ENCODE data around the gene SPEF1. TPM values are rescaled to one million over a fixed set of nuclear protein-coding genes. Genes with fewer than 3 reads are reported as not detected.

SPEF1 gene
- total RNA-seq, 1 experiment from 2014 or later, result 0.24 TPM

DNA sequence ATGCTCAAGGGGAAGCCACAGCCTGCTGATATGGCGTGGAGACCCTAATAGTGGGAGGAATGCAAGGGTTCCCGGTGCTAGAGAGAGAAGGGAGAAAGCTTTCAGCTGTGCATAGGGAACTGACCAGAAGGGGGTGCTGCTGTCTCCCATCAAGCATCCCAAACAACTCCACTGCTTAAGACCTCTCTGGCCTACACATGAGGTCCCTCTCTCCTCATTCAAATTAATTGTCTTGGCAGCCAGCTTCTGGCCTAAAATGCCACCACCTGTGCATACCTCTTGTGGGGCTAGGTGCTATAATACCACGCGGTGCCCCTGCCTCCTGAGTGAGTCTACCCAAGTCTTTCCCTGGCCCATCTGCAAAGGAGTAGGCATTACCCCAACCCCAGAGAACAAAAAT, 28.1 kb downstream of the SPEF1 start:
- Histone ChIP-seq H3T11ph (ENCODE audit: low read length) (no peak overlapping the region), H3K79me1 (ENCODE audit: insufficient read depth, low read depth, low read length, poor library complexity, severe bottlenecking) (no peaks in the 10 kb centered on the region), H3K23ac (ENCODE audit: insufficient read length, low read depth, low read length) (no peak overlapping the region), H2BK15ac (ENCODE audit: low read depth, low read length) (no peak overlapping the region), H3K9me3 (ENCODE audit: control insufficient read depth, low read depth, low read length) (no peaks in the 10 kb centered on the region), H4K5ac (ENCODE audit: insufficient read length, low read depth, low read length) (no peak overlapping the region), H3K9ac (ENCODE audit: extremely low read depth, insufficient read length, low read length) (no peak overlapping the region), H2AFZ (ENCODE audit: low read length) (no peak overlapping the region), H3K18ac (ENCODE audit: insufficient read length, low read depth, low read length) (no peak overlapping the region), H3K4me1 (ENCODE audit: insufficient read depth, low read length) (peaks cover 2% of the 10 kb centered on the region; the same call in 1 of the 2 replicates), H2BK20ac (ENCODE audit: low read depth, low read length, poor library complexity, severe bottlenecking) (no peak overlapping the region), H3K27me3 (ENCODE audit: insufficient read depth, low read length) (peaks cover 13% of the 10 kb centered on the region), H2BK12ac (ENCODE audit: insufficient read length, low read depth, low read length) (no peak overlapping the region), H4K91ac (ENCODE audit: insufficient read length, low read depth, low read length) (no peak overlapping the region), H3K4me2 (ENCODE audit: insufficient read depth, insufficient read length, low read length) (no peak overlapping the region), H2BK120ac (ENCODE audit: low read depth, low read length, poor library complexity, severe bottlenecking) (no peak overlapping the region), H4K20me1 (ENCODE audit: control insufficient read depth, insufficient read depth, insufficient read length) (no peaks in the 10 kb centered on the region), H3K4ac (ENCODE audit: low read depth, low read length) (no peak overlapping the region), H3K56ac (ENCODE audit: insufficient read length, low read depth, low read length) (no peak overlapping the region), H4K8ac (replicated peaks; ENCODE audit: insufficient read length, low read depth, low read length) (no peak overlapping the region), H3K27ac (ENCODE audit: insufficient read length, low read depth, low read length) (no peak overlapping the region), H3K14ac (ENCODE audit: insufficient read depth, low read length) (no peak overlapping the region), H3K79me2 (ENCODE audit: insufficient read depth, low read length) (no peaks in the 10 kb centered on the region), H3K23me2 (ENCODE audit: insufficient read length, low read depth, low read length, poor library complexity, severe bottlenecking) (peaks cover 19% of the 10 kb centered on the region), H2BK5ac (ENCODE audit: insufficient read length, low read length) (no peak overlapping the region), H2AK5ac (ENCODE audit: insufficient read length, low read length) (no peak overlapping the region)
- Mint-ChIP-seq H3K27me3 (ENCODE audit: low read depth) (peaks cover 35% of the 10 kb centered on the region), H3K9me3 (no peaks in the 10 kb centered on the region), H3K27ac (no peak overlapping the region), H3K36me3 (ENCODE audit: insufficient read depth in 1 of 3, low read depth in 3 of 3) (peaks cover 13 to 29% (median 24%) of the 10 kb centered on the region in 3 experiments; a peak in 6 of 7 replicates), H3K4me1 (peaks cover 7 to 14% of the 10 kb centered on the region in 2 experiments; a peak in 3 of 4 replicates), H3K4me3 (no peak overlapping the region)
- TF ChIP-seq, protein P1, sequence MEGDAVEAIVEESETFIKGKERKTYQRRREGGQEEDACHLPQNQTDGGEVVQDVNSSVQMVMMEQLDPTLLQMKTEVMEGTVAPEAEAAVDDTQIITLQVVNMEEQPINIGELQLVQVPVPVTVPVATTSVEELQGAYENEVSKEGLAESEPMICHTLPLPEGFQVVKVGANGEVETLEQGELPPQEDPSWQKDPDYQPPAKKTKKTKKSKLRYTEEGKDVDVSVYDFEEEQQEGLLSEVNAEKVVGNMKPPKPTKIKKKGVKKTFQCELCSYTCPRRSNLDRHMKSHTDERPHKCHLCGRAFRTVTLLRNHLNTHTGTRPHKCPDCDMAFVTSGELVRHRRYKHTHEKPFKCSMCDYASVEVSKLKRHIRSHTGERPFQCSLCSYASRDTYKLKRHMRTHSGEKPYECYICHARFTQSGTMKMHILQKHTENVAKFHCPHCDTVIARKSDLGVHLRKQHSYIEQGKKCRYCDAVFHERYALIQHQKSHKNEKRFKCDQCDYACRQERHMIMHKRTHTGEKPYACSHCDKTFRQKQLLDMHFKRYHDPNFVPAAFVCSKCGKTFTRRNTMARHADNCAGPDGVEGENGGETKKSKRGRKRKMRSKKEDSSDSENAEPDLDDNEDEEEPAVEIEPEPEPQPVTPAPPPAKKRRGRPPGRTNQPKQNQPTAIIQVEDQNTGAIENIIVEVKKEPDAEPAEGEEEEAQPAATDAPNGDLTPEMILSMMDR (conservative IDR thresholded peaks at IDR 0.05), result peak; percentile 81
- peak; percentile 81 for DNase-seq
- WGBS (ENCODE audit: extremely low coverage, insufficient read length, low lambda C conversion rate), result no CpG with 5 or more reads among the region's 4 CpGs

Data from H9 (cell line).